NCI-H345 treated with DMSO at 0.1 percent for 48 hours (cell line): ENCODE measurements around the gene UBE2L6.

ENCODE experiments used
- DNase-seq: peaks from one replicate; lab custom pipeline; 2025; ENCODE audit not compliant: unreplicated experiment; lab: John Stamatoyannopoulos, UW

Gene UBE2L6

DNA sequence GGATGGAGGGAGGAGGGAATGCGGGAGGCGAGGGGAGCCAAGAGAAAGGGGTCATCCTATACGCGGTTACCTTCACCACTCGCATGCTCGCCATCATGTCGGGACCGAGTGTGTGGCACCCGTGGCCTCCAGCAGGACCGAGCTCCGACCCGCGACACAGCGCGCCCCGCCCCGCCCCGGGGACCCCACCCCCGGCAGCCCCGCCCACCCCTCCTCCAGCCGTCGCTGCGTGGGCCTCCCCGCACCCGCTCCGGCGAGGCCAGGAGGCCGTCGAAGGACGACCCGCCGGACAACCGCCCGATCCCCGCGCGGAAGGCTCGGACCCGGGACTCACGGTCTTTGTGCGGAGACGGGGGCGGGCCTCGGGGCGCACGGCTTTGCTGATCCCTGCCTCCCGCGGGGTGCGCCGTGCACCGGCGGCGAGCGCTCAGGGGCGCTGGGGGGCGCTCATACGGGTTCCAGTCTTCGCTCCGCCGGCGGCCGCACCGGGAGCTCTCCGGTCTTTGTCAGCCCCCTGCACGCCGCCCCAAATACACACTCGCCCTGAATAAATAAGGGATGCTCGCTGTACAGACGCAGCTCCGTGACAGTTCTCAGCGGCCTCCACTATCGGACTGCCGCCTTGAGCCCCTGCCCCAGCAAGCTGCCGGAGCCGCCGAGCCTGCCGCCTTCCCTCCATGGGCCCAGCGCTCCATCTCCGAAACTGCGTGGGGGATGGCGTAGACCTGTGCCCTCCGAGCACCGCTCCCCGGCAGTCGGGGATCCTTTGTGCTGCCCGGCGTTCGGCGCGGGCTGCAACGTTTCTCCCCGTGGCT lies at the start of gene UBE2L6:
Gene UBE2L6, minus strand, starts transcription at position 158 of the 815 bp plus-strand sequence. Its CDS starts 61 bp downstream, at position 97.
- DNase-seq, result peak; percentile 58

DNA sequence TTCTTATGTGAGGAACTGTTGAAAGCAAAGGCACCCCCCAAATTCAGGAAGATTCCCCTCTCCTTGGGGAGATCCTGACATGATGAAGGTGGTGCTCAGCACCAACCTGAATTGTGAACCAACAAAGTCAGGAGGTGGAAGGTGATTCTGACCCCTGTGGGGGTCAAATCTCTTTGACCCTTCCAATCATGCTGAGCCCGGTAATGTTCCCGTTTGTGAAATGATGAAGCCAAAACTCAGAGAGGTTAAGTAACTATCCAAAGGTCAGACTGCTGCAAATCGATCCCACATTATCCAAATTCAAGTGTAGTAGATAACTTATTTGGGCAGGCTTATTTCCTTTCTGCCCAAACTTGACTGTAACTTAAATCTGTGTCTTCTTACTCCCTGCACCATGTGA lies 49.1 kb upstream of the UBE2L6 start:
- no peak for DNase-seq

DNA sequence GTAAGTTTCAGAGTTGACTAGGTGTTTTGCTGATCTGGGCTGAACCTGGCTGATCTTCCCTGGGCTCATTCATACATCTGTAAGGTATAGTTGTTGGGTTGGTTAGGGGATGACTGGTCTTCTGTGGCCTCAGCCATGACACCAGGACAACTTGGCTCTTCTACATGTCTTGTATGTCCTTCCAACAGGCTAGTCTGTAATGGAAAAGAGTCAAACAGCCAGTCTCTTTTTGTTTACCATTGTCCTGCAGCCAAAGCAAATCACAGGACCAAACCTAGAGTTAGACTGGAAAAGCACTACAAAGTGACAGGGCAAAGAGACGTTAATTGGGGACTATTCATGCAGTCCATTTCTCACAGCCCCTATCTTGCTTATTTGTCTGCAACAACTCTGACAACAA lies 47.8 kb upstream of the UBE2L6 start:
- no peak for DNase-seq

DNA sequence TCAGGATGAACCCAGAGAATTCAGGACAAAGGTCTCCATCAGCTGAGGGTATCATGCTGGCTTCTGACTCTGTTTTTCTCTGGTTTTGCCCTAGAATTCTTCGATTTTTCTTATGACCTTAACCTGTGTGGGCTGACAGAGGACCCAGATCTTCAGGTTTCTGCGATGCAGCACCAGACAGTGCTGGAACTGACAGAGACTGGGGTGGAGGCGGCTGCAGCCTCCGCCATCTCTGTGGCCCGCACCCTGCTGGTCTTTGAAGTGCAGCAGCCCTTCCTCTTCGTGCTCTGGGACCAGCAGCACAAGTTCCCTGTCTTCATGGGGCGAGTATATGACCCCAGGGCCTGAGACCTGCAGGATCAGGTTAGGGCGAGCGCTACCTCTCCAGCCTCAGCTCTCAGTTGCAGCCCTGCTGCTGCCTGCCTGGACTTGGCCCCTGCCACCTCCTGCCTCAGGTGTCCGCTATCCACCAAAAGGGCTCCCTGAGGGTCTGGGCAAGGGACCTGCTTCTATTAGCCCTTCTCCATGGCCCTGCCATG lies 46.8 kb upstream of the UBE2L6 start:
- no peak for DNase-seq

DNA sequence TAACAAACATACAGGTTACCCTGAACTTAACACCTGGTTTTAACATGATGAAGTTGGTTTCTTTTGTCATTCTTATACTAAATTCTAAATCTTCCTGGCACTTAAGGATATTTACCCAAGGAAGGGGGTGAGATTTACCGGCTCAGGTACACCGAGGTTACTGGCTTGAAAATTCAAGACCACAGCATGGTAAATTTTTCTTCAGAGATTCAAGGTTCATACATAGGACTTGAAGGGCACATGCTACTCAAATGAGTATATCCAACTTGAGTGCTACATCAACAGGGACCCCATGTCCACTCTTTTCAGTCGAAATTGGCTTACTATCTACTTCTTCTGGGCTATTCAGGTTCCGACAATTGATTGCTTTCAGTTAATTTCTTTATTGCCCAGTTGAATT lies 42.7 kb upstream of the UBE2L6 start:
- no peak for DNase-seq

DNA sequence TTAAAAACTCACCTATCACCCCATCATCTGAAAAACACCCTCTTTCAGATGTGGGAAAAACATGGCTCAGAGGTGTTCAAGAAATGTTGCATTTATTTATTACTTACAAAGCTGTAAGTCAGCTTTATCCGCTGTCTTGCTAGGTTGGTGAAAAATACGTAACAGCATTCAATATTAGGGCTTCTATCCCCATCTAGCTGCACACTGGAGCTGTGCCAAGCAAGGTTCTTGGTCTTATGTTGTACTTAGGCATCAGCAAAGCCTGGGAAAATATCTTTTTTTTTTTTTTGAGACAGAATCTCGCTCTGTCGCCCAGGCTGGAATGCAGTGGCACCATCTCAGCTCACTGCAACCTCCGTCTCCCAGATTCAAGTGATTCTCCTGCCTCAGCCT lies 37.6 kb upstream of the UBE2L6 start:
- no peak for DNase-seq

DNA sequence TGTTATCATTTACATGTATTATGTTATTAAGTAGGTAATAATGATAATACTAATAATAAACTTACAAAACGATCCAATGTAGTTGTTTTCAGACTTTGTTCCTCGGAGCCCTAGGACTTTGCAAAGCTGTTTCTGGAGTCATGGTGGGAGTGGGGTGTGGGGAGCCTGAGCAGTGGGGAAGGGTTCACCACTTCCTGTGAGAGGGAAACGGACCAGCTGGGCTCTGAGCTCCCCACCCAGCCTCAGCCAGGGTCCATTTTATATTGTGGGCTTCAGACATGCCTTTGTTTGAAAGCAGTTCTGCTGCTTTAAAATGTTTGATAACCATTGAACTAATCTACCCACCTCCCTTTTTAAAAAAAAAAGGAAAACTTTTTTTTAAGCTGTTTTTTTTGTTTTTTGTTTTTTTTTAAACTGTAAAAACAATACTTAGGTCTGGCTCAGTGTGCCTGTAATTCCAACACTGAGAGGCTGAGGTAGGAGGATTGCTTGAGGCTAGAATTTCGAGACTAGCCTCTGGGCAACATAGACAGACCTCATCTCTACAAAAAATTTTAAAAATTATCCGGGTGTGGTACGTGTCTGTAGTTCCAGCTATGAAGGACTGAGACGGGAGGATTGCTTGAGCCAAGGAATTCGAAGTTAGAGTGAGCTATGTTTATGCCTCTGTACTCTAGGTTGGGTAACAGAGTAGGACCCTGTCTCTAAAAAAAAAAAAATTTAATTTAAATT lies 37.0 kb upstream of the UBE2L6 start:
- no peak for DNase-seq

DNA sequence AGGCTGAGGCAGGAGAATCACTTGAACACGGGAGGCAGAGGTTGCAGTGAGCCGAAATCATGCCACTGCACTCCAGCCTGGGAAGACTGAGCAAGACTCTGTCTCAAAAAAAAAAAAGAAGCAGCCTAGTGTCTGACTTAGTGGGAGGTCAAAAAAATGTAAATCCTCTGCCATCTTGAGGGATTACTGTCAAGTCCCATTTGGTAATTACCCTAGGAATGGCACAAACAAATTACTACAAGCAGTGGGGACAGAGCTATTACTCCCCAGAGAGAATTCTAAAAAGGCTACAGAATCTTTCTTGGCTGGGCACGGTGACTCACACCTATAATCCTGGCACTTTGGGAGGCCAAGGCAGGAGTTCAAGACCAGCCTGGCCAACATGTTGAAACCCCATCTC lies 33.8 kb upstream of the UBE2L6 start:
- no peak for DNase-seq

DNA sequence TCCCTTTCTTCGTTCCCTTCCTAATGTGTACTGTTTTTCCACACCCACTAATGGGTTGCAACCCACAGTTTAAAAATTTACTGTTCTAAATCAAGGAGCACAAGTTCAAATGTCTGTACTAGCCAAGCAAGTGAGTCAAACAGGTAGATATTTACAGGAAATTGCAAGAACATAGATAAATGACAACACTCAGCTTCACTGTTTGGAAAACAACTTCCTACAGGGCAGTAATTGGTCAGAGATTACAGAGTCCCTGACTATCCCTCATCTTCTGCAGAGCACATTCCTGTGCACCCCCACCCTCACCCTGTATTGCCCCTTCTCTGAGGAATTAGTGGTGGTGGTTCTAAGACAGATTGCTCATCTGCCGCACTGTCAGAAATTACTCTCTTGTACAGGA lies 31.9 kb upstream of the UBE2L6 start:
- no peak for DNase-seq

DNA sequence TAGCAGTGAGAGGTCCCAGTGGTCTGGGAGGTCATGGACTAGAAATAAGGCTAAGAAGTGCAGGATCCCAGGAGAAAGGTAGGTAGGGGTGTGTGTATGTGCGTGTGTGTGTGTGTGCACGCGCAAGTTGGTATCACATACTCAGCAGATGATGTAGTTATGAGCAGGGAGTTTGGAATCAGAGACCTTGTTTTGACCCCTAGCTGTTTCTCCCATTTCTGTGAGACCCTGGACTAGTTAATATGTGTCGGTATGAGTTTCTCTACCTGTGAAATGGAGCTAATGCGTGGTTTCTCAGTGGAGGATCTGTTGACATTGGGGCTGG lies 31.3 kb upstream of the UBE2L6 start:
- DNase-seq, result no peak

DNA sequence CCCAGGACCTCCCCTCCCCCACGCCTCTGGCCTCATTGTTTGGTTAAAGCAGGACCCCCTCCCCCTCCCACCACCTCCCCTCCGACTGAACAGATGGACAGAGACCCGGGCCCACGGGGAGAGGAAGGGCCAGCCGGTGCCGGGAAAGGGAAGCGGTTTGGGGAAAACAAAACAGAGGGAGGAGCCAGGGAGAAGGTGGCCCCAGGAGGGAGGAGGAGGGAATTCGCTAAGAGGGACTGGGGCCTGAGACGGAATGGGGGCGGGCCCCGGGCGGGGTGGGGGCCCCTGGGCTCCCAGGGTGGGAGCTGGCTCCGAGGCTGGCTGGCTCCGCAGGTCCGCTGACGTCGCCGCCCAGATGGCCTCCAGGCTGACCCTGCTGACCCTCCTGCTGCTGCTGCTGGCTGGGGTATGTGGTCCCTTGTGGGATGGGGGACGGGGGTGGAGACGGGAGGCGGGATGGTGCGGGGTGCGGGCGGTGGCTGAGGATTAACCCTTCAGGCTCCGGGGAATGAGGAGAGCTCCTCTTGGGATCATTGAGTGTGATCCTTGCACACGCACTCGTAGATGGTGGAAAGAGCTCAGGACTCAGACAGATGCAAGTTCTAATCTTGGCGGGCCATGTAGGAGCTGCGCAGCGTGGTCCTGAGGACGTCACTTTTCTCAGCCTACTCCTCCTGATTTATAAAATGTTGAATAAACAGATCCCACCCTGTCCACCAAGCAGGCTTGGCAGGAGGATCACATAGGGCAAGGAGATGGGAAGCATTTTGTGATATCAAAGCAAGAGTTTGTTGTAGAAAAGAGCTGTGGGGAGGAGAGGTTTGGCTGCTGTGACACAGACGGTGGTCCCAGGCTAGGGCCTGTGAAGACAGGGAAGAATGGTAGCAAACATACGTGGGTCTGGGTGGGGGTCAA lies 30.7 kb upstream of the UBE2L6 start:
- no peak for DNase-seq

DNA sequence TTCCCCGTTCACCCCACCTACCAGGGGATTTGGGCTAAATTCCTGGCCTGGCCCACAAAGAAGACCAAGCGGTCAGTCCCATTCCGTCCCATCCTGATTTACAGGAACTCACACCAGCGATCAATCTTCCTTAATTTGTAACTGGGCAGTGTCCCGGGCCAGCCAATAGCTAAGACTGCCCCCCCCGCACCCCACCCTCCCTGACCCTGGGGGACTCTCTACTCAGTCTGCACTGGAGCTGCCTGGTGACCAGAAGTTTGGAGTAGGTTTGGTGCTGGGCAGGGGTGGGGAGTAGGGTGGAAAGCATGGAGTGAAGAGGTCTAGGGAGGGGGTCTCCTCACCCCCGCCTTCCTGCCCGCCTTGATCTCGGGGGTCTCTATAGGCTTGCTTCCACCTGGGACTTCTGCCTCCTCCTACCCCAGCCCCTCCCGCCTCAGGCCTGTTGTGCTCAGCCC lies 30.0 kb upstream of the UBE2L6 start, which contains the start of gene SERPING1:
Gene SERPING1, plus strand, starts transcription at position 225 of the 455 bp plus-strand sequence. CDS start 586 bp downstream, outside the sequence.
- DNase-seq, result no peak

DNA sequence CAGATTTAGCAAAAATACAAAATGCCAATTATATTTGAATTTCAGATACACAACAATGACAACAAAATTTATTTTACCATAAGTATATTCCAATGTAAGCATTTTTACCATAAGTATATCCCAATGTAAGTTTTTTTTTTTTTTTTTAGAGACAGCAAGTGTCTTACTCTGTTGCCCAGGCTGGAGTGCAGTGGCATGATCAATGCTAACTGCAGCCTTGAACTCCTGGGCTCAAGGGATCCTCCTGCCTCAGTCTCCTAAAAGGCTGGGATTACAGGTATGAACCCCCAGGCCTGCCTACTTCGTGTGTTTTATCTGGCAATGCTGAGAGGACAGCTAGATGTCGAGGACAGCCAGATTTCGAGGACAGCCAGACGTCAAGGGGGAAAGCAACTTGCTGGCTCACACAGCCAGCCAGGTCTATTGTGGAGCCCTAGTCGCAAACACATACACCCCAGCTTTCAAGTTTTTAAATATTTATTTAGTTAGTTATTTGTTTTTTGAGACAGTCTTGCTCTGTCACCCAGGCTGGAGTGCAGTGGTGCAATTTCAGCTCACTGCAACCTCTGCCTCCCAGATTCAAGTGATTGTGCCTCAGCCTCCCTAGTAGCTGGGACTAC lies 28.9 kb upstream of the UBE2L6 start:
- no peak for DNase-seq

DNA sequence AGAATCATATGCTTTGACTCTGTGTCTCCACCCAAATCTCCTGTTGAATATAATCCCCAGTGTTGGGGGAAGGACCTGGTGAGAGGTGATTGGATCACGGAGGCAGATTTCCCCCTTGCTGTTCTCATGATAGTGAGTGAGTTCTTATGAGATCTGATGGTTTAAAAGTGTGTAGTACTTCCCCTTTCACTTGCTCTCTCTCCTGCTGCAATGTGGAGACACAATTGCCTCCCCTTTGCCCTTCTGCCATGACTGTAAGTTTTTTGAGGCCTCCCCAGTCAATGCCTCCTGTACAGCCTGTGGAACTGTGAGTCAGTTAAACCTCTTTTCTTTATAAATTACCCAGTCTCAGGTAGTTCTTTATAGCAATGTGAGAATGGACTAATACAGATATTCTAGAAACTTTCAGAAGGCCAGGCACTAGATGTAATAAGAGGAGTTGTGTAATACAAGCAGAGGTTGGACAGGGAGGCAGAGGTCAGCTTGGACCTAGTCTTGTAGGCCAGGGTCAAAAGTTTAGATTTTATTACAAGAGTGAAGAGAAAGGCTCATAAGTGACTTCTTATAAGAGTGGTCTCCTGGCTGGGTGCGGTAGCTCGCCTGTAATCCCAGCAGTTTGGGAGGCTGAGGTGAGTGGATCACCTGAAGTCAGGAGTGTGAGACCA lies 20.7 kb upstream of the UBE2L6 start:
- DNase-seq, result no peak

DNA sequence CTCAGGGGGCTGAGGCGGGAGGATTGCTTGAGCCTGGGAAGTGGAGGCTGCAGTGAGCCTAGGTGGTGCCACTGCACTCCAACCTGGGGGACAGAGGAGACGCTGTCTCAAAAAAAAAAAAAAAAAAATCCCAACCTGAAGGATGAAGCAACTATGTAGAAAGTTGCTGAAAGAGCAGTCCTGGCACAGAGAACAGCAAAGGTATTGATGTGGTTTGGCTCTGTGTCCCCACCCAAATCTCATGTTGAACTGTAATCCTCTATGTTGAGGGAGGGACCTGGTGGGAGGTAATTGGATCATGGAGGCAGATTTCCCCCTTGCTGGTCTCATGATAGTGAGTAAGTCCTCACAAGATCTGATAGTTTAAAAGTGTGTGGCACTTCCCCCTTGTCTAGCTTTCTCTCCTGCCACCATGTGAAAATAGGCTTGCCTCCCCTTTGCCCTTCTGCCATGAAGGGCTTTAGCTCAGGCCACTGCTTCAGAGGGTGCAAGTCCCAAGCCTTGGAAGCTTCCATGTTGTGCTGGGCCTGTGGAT lies 19.3 kb upstream of the UBE2L6 start:
- DNase-seq, result no peak

DNA sequence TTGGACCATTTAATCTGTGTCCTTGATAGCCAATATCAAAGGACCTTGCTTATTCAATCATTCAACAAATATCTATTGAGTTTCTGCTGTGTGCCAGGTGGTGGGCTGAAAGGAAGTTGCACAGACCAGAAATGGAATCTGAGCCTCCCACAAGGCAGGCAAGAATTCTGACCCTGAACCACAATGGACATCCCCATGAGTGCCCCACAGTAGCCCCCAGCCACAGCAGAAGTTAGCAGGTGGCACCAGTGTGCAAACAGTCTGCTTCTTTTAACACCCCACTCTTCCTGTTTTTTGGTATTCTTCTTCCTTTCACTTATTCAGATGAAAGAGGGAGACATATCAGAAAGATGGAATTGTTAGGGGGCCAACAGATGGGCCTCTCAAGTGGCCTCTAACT lies 17.8 kb upstream of the UBE2L6 start:
- no peak for DNase-seq

DNA sequence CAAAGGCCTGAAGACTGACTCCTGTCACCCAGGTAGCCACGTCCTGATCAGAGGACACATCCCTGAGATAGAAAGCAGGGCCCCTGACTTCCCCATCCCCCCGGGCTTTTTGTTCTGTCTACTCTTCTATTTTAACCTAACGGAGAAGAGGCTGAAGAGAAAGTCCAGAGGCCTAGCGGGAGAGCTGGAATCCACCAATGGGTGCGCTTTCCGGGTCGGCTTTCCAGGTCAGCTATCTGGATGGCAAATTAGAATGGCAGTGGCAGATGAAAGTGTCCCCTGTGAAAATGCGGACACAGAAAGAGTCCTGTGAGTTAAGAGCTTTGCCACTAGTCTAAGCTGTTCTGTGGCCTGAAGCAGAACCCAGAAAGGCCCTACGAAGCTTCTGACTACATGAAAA lies 16.9 kb upstream of the UBE2L6 start:
- no peak for DNase-seq

DNA sequence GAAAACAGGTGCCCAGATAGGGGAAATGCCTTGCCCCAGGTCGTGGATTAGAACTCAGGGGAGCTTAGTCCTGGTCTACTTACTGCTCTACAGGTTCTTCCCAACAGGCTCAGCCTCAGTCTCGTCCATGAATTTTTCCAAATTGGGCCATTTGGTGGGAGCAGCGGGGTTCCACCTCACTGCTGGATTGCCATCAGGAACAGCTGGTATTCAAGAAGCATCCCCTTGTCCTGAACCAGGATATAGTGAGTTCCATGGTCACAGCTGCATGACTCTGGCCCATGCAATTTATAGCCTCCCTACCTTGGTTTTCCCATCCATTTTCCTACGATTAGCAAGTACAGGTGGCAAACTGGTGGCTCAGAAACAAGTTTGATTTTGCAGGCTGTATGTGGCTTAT lies 6.6 kb upstream of the UBE2L6 start:
- no peak for DNase-seq

DNA sequence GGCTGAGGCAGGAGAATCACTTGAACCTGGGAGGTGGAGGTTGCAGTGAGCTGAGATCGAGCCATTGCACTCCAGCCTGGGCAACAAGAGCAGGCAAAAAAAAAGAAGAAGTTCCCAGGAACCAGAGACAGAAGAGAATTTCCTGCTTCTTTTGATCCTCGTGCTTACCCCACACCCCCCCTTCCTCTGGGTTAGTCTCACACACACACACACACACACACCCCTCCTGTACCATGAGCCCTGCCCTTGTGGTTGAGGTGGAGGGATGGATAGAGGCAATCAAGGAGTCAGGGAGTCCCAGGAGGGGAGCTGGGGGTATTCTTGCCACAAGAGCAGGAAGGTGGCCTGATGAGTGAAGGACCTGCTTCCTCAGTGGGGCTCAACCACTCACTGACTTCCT lies 4.1 kb upstream of the UBE2L6 start:
- no peak for DNase-seq

DNA sequence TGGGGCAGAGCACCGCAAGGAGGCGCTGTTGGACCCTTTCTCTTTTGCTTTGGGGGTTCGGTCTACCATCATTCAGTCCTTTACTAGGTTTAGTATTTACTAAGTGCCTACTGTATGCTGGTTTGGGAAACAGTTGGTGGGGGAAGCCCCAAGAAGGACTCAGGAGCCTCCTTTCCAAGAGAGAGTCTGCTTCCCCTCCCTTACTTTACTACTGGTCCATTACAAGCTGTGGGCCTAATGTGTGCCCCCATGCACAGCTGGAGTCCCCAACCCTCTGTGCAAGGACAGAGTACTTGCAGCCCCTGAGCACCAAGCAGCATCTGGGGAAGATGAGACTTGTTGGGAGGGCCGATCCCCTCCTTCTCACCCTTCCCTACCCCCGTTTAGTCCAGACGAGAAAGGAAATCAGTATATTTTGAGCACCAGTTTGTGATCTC lies 876 bp upstream of the UBE2L6 start:
- DNase-seq, result peak; percentile 58
